ENCODE data around the gene TMEM50B.
"Not testable (repeated sequence)": the region's sequence is repeated elsewhere in the genome, so short reads cannot be mapped to it uniquely, and the experiment has no call there.

Gene TMEM50B

GRCh38 chr21:33446620-33447019 lies 33.2 kb downstream of the TMEM50B start:
- H3K36me3 ChIP-seq (ENCODE audit: insufficient read depth, low read length); H3K4me1 ChIP-seq (ENCODE audit: insufficient read depth, low read length); H3K9ac ChIP-seq (ENCODE audit: low read depth, low read length); H3K27ac ChIP-seq (ENCODE audit: low read depth, low read length); H3K9me3 ChIP-seq (ENCODE audit: insufficient read depth, low read depth, low read length); H3K4me3 ChIP-seq (ENCODE audit: low read length); H3K27me3 ChIP-seq (ENCODE audit: insufficient read depth, low read length): not testable (repeated sequence)
- WGBS = 95% methylated on average over 6 of the region's 6 CpGs

GRCh38 chr21:33444499-33444898 lies 35.3 kb downstream of the TMEM50B start:
- H3K9ac ChIP-seq (ENCODE audit: low read depth, low read length) = no peak overlapping the region
- H3K4me3 ChIP-seq (ENCODE audit: low read length) = no peak overlapping the region
- H3K27me3 ChIP-seq (ENCODE audit: insufficient read depth, low read length) = no peaks in the 10 kb centered on the region
- WGBS = 50% methylated on average over 2 of the region's 2 CpGs
- no peak overlapping the region for H3K27ac ChIP-seq (ENCODE audit: low read depth, low read length)
- H3K4me1 ChIP-seq (ENCODE audit: insufficient read depth, low read length) = no peaks in the 10 kb centered on the region
- H3K9me3 ChIP-seq (ENCODE audit: insufficient read depth, low read depth, low read length) = no peaks in the 10 kb centered on the region
- no peaks in the 10 kb centered on the region for H3K36me3 ChIP-seq (ENCODE audit: insufficient read depth, low read length)

GRCh38 chr21:33443194-33443593 lies 36.6 kb downstream of the TMEM50B start:
- Histone ChIP-seq H3K9ac (ENCODE audit: low read depth, low read length) (no peak overlapping the region), H3K27me3 (ENCODE audit: insufficient read depth, low read length) (no peaks in the 10 kb centered on the region), H3K36me3 (ENCODE audit: insufficient read depth, low read length) (peaks cover 3% of the 10 kb centered on the region; the same call in 1 of the 2 replicates), H3K4me1 (ENCODE audit: insufficient read depth, low read length) (no peaks in the 10 kb centered on the region), H3K27ac (ENCODE audit: low read depth, low read length) (no peak overlapping the region), H3K4me3 (ENCODE audit: low read length) (no peak overlapping the region), H3K9me3 (ENCODE audit: insufficient read depth, low read depth, low read length) (no peaks in the 10 kb centered on the region)
- WGBS = 74% methylated on average over 5 of the region's 5 CpGs

GRCh38 chr21:33441489-33442477 lies 38.0 kb downstream of the TMEM50B start:
- no peak overlapping the region for H3K27ac ChIP-seq (ENCODE audit: low read depth, low read length)
- H3K9ac ChIP-seq (ENCODE audit: low read depth, low read length) = no peak overlapping the region

GRCh38 chr21:33437140-33437539 lies 42.6 kb downstream of the TMEM50B start:
- H3K36me3 ChIP-seq (ENCODE audit: insufficient read depth, low read length) = peaks cover 58% of the 10 kb centered on the region
- no peak overlapping the region for H3K4me3 ChIP-seq (ENCODE audit: low read length)
- H3K27ac ChIP-seq (ENCODE audit: low read depth, low read length) = no peak overlapping the region
- no peaks in the 10 kb centered on the region for H3K9me3 ChIP-seq (ENCODE audit: insufficient read depth, low read depth, low read length)
- H3K9ac ChIP-seq (ENCODE audit: low read depth, low read length) = no peak overlapping the region
- 85% methylated on average over 6 of the region's 6 CpGs for WGBS
- H3K27me3 ChIP-seq (ENCODE audit: insufficient read depth, low read length) = no peaks in the 10 kb centered on the region
- H3K4me1 ChIP-seq (ENCODE audit: insufficient read depth, low read length) = no peaks in the 10 kb centered on the region

More at GRCh38 chr21:33441489-33442477, 38.0 kb downstream of the TMEM50B start:
- Histone ChIP-seq H3K9me3 (ENCODE audit: insufficient read depth, low read depth, low read length) (no peaks in the 10 kb centered on the region), H3K27me3 (ENCODE audit: insufficient read depth, low read length) (no peaks in the 10 kb centered on the region), H3K4me3 (ENCODE audit: low read length) (no peak overlapping the region), H3K36me3 (ENCODE audit: insufficient read depth, low read length) (peaks cover 16% of the 10 kb centered on the region), H3K4me1 (ENCODE audit: insufficient read depth, low read length) (no peaks in the 10 kb centered on the region)
- WGBS = 94% methylated on average over 11 of the region's 11 CpGs

GRCh38 chr21:33434770-33435360 lies 44.9 kb downstream of the TMEM50B start:
- WGBS = 92% methylated on average over 5 of the region's 5 CpGs
- Histone ChIP-seq H3K9ac (ENCODE audit: low read depth, low read length) (no peak overlapping the region), H3K9me3 (ENCODE audit: insufficient read depth, low read depth, low read length) (no peaks in the 10 kb centered on the region), H3K36me3 (ENCODE audit: insufficient read depth, low read length) (peaks cover 80% of the 10 kb centered on the region), H3K4me3 (ENCODE audit: low read length) (no peak overlapping the region), H3K27ac (ENCODE audit: low read depth, low read length) (no peak overlapping the region), H3K27me3 (ENCODE audit: insufficient read depth, low read length) (no peaks in the 10 kb centered on the region), H3K4me1 (ENCODE audit: insufficient read depth, low read length) (no peaks in the 10 kb centered on the region)

GRCh38 chr21:33433425-33434114 lies 46.2 kb downstream of the TMEM50B start:
- Histone ChIP-seq H3K4me3 (ENCODE audit: low read length) (no peak overlapping the region), H3K27me3 (ENCODE audit: insufficient read depth, low read length) (no peaks in the 10 kb centered on the region), H3K36me3 (ENCODE audit: insufficient read depth, low read length) (peaks cover 91% of the 10 kb centered on the region), H3K9me3 (ENCODE audit: insufficient read depth, low read depth, low read length) (no peaks in the 10 kb centered on the region), H3K4me1 (ENCODE audit: insufficient read depth, low read length) (no peaks in the 10 kb centered on the region), H3K27ac (ENCODE audit: low read depth, low read length) (no peak overlapping the region), H3K9ac (ENCODE audit: low read depth, low read length) (no peak overlapping the region)
- 96% methylated on average over 8 of the region's 8 CpGs for WGBS

GRCh38 chr21:33433001-33433400 lies 46.8 kb downstream of the TMEM50B start:
- Histone ChIP-seq H3K27me3 (ENCODE audit: insufficient read depth, low read length) (no peaks in the 10 kb centered on the region), H3K36me3 (ENCODE audit: insufficient read depth, low read length) (peaks cover 91% of the 10 kb centered on the region), H3K27ac (ENCODE audit: low read depth, low read length) (no peak overlapping the region), H3K9me3 (ENCODE audit: insufficient read depth, low read depth, low read length) (no peaks in the 10 kb centered on the region), H3K4me3 (ENCODE audit: low read length) (no peak overlapping the region), H3K9ac (ENCODE audit: low read depth, low read length) (no peak overlapping the region), H3K4me1 (ENCODE audit: insufficient read depth, low read length) (no peaks in the 10 kb centered on the region)
- 95% methylated on average over 8 of the region's 8 CpGs for WGBS

GRCh38 chr21:33432496-33432895 lies 47.3 kb downstream of the TMEM50B start:
- Histone ChIP-seq H3K4me3 (ENCODE audit: low read length) (no peak overlapping the region), H3K9ac (ENCODE audit: low read depth, low read length) (no peak overlapping the region), H3K27me3 (ENCODE audit: insufficient read depth, low read length) (no peaks in the 10 kb centered on the region), H3K27ac (ENCODE audit: low read depth, low read length) (no peak overlapping the region), H3K9me3 (ENCODE audit: insufficient read depth, low read depth, low read length) (no peaks in the 10 kb centered on the region), H3K36me3 (ENCODE audit: insufficient read depth, low read length) (peaks cover 92% of the 10 kb centered on the region), H3K4me1 (ENCODE audit: insufficient read depth, low read length) (no peaks in the 10 kb centered on the region)
- WGBS = 97% methylated on average over 6 of the region's 6 CpGs

- 96% methylated on average over 3 of the region's 3 CpGs for WGBS
- H3K4me1 ChIP-seq (ENCODE audit: insufficient read depth, low read length) = no peaks in the 10 kb centered on the region
- no peaks in the 10 kb centered on the region for H3K9me3 ChIP-seq (ENCODE audit: insufficient read depth, low read depth, low read length)
- H3K27ac ChIP-seq (ENCODE audit: low read depth, low read length) = no peak overlapping the region
- peaks cover 86% of the 10 kb centered on the region for H3K36me3 ChIP-seq (ENCODE audit: insufficient read depth, low read length)
- H3K4me3 ChIP-seq (ENCODE audit: low read length) = no peak overlapping the region
- no peak overlapping the region for H3K9ac ChIP-seq (ENCODE audit: low read depth, low read length)
- H3K27me3 ChIP-seq (ENCODE audit: insufficient read depth, low read length) = no peaks in the 10 kb centered on the region
These were observed 48.9 kb downstream of the TMEM50B start for GRCh38 chr21:33430858-33431257.

- Histone ChIP-seq H3K9ac (ENCODE audit: low read depth, low read length) (no peak overlapping the region), H3K36me3 (ENCODE audit: insufficient read depth, low read length) (peaks cover 83% of the 10 kb centered on the region), H3K27me3 (ENCODE audit: insufficient read depth, low read length) (no peaks in the 10 kb centered on the region), H3K27ac (ENCODE audit: low read depth, low read length) (no peak overlapping the region), H3K4me3 (ENCODE audit: low read length) (no peak overlapping the region), H3K4me1 (ENCODE audit: insufficient read depth, low read length) (no peaks in the 10 kb centered on the region), H3K9me3 (ENCODE audit: insufficient read depth, low read depth, low read length) (no peaks in the 10 kb centered on the region)
- WGBS = 92% methylated on average over 8 of the region's 8 CpGs
These were observed 51.1 kb downstream of the TMEM50B start for GRCh38 chr21:33428669-33429068.
